GM12801 (cell line): ENCODE results near the gene GATAD1.

Experiments
- TF ChIP-seq, protein P1 (sequence below): IDR thresholded peaks from one replicate; pipeline ENCODE4 v1.5.1; 2011; ENCODE audit warnings: control low read depth; ENCODE audit not compliant: insufficient read length; ENCODE audit errors: extremely low read depth

The GATAD1 gene

DNA sequence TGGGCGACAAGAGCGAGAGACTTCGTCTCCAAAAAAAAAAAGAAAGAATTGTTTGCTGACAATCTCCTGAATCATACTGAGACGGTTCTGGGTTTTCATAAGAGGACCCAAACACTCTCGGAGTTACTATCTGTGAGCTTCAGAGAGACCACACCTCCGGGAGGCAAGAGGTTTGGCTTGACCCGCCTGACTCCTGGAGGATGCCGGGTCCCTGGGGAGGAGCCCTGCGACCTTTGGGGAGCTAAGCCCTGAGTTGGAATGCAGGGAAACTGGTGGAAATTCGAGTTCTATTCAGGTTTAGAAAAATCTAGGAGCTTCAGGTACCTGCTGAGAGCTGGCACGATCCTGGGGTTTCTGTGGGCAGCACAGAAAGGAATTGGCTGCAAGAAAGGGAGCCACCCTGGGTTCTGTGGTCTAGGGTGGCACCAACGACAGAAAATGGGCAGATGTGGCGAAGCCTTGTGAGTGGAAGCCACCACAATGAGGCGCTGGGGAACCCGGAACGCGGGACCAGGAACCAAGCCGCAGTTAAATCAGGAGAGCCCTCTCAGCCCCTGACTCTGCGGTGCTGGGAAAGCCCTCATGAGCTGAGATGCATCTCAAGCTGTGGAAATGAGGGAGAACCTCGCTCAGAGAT is 21.9 kb upstream of the GATAD1 start:
- TF ChIP-seq, protein P1, sequence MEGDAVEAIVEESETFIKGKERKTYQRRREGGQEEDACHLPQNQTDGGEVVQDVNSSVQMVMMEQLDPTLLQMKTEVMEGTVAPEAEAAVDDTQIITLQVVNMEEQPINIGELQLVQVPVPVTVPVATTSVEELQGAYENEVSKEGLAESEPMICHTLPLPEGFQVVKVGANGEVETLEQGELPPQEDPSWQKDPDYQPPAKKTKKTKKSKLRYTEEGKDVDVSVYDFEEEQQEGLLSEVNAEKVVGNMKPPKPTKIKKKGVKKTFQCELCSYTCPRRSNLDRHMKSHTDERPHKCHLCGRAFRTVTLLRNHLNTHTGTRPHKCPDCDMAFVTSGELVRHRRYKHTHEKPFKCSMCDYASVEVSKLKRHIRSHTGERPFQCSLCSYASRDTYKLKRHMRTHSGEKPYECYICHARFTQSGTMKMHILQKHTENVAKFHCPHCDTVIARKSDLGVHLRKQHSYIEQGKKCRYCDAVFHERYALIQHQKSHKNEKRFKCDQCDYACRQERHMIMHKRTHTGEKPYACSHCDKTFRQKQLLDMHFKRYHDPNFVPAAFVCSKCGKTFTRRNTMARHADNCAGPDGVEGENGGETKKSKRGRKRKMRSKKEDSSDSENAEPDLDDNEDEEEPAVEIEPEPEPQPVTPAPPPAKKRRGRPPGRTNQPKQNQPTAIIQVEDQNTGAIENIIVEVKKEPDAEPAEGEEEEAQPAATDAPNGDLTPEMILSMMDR = no peak

- TF ChIP-seq, protein P1 = no peak
Measured at GRCh38 chr7:92427193-92427592, 20.1 kb upstream of the GATAD1 start.

GRCh38 chr7:92432299-92432946 is 14.9 kb upstream of the GATAD1 start:
- TF ChIP-seq, protein P1 = no peak

DNA sequence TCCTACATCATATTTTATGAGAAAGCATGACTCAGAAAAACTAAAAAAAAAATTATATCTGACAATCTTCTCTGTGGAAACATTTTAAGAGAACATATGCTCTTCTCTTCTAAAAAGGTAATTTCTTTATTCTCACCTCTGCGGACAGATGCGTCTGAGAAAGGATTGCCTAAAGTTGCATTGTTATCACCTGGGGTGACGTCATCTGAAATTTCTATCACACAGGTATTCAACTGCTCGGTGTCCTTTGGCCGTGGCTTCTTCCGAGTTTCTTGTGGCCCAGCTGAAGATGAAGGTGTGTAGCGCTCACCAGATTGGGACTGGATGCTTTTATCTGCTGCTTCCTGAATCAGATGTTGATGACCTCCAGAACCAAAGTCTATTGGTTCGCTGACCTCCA is 14.3 kb upstream of the GATAD1 start:
- TF ChIP-seq, protein P1 = no peak

- TF ChIP-seq, protein P1 = no peak
Measured at GRCh38 chr7:92435542-92435941, 11.7 kb upstream of the GATAD1 start.

DNA sequence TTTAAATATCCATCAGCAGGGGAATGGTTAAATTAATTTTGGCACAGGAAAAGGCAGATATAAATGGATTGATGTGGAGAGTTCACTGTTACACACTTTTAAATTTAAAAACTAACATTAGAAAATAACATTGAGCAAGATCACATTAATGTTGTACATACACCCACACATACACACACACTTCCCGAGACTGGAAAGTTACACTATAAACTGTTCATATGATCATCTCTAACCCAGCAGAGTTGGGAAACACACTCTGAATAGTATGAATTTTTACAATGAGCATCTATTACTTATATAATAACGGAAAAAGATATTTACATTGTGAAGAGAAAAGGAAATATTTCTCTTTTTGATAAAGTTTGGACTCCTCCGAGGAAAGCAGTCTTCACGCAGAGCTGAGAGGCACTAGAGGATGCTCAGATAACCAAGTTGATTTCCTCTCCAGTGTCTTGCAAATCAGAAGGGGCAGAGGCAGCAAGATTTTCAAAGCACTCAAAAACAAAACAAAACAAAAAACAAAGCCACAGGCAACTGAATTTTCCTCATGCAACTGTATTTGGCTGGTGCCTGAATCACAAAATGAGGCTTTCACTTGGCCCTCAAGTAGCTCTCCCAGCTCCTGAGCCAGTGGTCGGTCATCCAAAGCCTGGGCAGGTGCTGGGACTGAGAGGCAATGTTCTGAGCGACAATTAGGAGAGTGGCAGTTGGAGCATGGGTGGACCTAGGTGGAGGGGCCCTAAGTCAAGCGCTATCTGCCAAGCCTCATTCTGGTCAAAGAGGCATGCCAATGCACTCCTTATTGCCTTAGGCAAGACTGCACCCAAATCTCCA is 10.5 kb upstream of the GATAD1 start:
- TF ChIP-seq, protein P1 = no peak

DNA sequence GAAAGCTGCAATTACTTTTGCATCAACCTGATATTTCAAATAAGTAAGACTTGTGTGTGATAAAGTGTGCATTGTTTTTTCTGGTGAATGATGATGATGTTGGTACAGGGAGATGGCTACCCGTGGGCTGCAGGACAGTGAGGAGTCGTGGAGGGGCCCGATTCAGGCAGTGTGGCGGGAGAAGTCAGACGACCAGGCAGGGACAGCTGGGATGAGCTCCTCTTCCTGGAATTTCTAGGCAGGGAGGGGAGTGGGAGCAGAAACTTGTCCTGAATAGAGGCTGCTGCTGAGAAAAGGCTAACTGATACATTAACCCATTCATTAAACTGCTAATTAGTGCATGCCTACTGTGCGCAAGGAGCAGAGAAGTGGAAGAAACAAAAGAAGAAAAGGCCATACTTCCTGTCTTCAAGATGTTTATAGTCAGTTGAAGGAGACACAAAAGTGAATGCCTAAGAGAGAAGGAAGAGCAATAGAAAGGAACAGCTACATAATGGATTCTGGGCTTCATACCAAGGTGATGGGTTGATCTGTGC is 9.3 kb upstream of the GATAD1 start:
- TF ChIP-seq, protein P1 = no peak
